Measurements from ENCODE around the gene R3HCC1L.

The R3HCC1L gene

DNA sequence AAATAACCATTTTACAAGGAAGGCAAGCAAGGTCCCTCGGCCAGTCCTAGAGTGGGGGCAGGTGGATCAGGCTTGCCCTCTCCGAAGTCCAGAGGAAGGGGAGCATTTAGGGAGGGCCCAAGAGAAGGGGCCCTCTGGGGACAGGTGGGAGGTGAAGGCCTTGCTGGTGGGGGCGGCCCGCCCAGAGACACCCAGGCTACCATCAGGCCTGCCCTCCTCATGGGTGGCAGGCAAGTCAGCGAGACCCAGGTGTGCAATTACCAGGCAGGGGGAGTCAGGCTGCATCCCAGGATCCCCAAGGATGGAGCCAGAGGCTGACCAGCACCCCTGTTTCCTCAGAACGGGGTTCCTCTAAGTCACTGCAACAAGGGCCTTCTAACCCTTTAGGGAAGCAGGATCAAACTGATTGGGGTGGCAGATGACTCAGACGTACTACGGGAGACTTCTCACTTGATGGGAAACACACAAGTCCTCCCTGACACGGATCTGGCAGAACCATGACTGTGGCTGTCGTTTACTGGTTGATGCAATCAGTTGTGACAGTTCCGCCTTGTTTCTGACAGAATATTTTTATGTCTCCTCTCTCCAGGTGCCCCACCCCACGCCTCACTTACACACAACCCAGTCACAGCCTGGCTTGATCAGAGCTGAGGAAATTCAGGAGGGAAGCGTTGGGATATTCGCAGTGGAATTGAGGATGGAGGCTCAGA, 125.3 kb downstream of the R3HCC1L start:
- TF ChIP-seq, protein P1, sequence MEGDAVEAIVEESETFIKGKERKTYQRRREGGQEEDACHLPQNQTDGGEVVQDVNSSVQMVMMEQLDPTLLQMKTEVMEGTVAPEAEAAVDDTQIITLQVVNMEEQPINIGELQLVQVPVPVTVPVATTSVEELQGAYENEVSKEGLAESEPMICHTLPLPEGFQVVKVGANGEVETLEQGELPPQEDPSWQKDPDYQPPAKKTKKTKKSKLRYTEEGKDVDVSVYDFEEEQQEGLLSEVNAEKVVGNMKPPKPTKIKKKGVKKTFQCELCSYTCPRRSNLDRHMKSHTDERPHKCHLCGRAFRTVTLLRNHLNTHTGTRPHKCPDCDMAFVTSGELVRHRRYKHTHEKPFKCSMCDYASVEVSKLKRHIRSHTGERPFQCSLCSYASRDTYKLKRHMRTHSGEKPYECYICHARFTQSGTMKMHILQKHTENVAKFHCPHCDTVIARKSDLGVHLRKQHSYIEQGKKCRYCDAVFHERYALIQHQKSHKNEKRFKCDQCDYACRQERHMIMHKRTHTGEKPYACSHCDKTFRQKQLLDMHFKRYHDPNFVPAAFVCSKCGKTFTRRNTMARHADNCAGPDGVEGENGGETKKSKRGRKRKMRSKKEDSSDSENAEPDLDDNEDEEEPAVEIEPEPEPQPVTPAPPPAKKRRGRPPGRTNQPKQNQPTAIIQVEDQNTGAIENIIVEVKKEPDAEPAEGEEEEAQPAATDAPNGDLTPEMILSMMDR (IDR thresholded peaks at IDR 0.05; ENCODE audit: borderline replicate concordance, insufficient read depth, low read depth, low read length), result no peak
- no peak overlapping the region for H3K4me3 ChIP-seq (ENCODE audit: low read depth, low read length)

DNA sequence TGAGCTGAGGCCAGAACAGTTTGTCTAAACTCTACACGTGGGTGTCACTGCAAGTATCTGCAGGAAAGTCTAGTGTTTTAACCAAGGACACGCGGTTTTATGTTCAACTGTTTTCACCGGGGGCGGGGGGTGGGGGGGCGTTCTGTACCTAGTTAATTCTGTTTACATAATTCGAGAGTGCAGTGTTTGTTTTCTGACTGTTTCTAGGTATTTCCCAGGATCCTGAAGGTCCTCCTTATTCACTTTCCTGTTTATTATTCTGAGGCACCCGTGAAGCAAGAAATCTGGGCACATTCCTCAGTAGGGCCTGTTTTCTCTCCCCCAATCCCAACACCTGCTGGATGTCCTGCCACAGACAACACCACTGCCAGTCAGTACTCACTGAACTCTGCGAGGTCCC, 125.9 kb downstream of the R3HCC1L start:
- TF ChIP-seq, protein P1 (IDR thresholded peaks at IDR 0.05; ENCODE audit: borderline replicate concordance, insufficient read depth, low read depth, low read length), result no peak
- no peak overlapping the region for H3K4me3 ChIP-seq (ENCODE audit: low read depth, low read length)

DNA sequence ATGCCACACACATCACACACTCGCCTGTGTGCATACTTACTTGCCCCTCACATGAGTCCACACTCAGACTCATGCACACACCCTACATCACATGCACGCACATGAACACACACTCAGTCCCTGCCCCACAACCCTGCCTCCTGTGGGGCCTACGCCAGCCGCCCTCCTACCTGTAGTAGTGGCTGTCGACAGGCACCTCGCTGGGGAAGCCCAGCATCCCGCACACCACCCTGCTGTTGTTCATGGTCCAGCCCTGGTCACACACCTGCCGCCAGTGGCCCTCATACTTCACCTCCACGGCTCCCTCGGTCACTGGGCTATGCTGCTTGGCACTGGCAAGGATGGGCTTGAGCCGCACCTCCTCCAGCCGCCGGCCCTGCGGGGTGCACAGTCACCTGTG, 126.3 kb downstream of the R3HCC1L start:
- no peak overlapping the region for H3K4me3 ChIP-seq (ENCODE audit: low read depth, low read length)
- TF ChIP-seq, protein P1 (IDR thresholded peaks at IDR 0.05; ENCODE audit: borderline replicate concordance, insufficient read depth, low read depth, low read length), result no peak

DNA sequence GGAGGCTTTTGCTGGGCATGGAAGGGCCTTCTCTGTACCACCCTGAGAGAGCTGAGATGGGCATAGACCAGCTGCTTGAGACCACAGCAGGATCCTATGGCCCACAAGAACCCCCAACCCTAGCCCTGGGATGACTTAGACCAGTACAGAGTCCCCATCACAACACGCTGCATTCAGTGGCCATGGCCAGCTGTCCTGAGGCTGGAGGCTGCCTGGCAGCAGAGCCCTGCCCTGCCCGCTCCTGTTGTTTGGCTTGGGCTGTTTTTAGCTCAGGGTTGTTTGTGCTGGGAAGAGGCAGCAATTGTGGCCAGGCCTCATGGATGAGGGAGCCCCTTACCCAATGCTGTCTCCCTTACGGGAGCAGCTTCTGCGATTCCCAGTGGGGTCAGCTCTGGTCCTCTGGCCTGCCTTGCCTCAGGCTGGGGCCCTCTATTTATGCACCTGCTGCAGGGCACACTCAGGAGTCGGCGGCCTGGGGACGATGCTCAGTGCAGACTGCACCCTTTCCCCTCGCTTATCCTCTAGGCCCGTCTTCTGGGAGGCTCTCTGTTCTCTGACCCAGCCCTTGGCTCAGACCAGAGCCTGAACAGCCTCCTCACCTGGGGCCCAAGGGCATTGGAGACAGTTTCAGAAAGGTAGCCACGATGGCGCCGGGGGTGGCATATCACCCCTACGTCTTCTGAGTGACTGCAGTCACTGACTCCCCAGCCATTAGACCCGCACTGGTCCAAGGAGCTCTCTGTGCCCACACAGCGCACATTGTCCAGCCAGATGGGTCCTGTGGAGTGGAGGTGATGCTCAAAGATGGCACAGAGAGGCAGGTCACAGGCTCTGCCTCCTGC, 127.2 kb downstream of the R3HCC1L start:
- no peak overlapping the region for H3K4me3 ChIP-seq (ENCODE audit: low read depth, low read length)
- TF ChIP-seq, protein P1 (IDR thresholded peaks at IDR 0.05; ENCODE audit: borderline replicate concordance, insufficient read depth, low read depth, low read length), result no peak

DNA sequence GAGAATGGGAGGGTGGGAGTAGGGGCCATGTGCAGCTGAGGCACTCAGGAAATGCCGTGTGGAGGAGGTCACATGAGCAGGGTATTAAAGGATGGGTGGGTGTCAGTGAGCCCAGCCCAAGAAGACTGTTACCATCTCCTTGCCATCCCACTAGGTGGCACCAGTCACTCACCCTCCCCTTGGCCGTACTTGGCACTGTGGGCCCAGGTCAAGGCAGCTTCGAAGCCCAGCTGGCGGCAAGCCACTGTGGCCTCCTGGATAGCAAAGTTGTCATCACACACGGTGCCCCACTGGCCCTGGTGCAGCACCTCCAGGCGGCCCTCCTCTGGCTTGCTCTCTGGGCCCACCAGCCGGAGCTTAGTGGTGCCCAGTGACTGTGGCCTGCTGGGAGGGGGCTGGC, 128.1 kb downstream of the R3HCC1L start:
- TF ChIP-seq, protein P1 (IDR thresholded peaks at IDR 0.05; ENCODE audit: borderline replicate concordance, insufficient read depth, low read depth, low read length), result peak; percentile 61
- no peak overlapping the region for H3K4me3 ChIP-seq (ENCODE audit: low read depth, low read length)

DNA sequence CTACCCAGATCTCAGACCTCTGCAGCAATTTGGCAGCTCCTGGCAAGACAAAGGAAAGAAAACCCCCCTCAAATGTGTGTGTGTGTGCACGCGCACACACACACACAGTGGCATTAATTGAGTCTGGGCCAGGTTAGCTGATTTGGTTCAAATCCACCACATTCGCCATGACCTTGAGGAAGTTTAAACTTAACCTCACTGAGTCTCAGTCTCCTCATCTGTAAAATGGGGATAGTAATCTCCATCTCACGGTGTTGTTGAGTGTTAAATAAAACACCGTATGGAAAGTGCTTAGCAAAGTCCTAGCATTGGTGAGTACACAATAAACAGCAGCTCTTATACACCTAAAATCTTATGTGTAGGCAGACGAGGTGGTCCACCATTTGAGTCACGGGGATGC, 128.6 kb downstream of the R3HCC1L start:
- TF ChIP-seq, protein P1 (IDR thresholded peaks at IDR 0.05; ENCODE audit: borderline replicate concordance, insufficient read depth, low read depth, low read length), result no peak
- no peak overlapping the region for H3K4me3 ChIP-seq (ENCODE audit: low read depth, low read length)
